RWPE2 (cell line): ENCODE data around the gene KMT2A.

Source experiments
- ATAC-seq: fragments of 200-7000 bp; cut with Tn5 transposase; 3 replicates; pipeline ENCODE4 v1.9.1; 2021; ENCODE audit warnings: low read depth
- DNase-seq: peaks from one replicate; pipeline ENCODE4 v3.0.0-alpha.2; 2020; ENCODE audit warnings: low spot score
- H3K27ac ChIP-seq: fragments of 450-650 bp; 2 replicates; pipeline ENCODE4 v1.5.1; 2017; ENCODE audit warnings: mild to moderate bottlenecking; ENCODE audit not compliant: poor library complexity, severe bottlenecking
- H3K27me3 ChIP-seq: fragments of 250-450 bp; sonication (Bioruptor Pico); 2 replicates; pipeline ENCODE4 v1.5.1; 2021; ENCODE audit warnings: mild to moderate bottlenecking, moderate library complexity; ENCODE audit not compliant: insufficient read depth, poor library complexity, severe bottlenecking
- H3K36me3 ChIP-seq: fragments of 250-450 bp; sonication (Bioruptor Pico); 2 replicates; pipeline ENCODE4 v1.5.1; 2020; ENCODE audit warnings: low read depth, mild to moderate bottlenecking, moderate library complexity
- H3K4me1 ChIP-seq: fragments of 250-450 bp; sonication (Bioruptor Pico); 2 replicates; pipeline ENCODE4 v1.5.1; 2021; ENCODE audit warnings: mild to moderate bottlenecking, moderate library complexity; ENCODE audit not compliant: insufficient read depth, poor library complexity, severe bottlenecking
- H3K4me3 ChIP-seq: fragments of 250-450 bp; sonication (Bioruptor Pico); 2 replicates; pipeline ENCODE4 v1.5.1; 2021; ENCODE audit warnings: mild to moderate bottlenecking, moderate library complexity; ENCODE audit not compliant: severe bottlenecking
- H3K9me3 ChIP-seq: fragments of 250-450 bp; sonication (Bioruptor Pico); 2 replicates; pipeline ENCODE4 v1.5.1; 2021; ENCODE audit warnings: mild to moderate bottlenecking, moderate library complexity; ENCODE audit not compliant: severe bottlenecking
- CTCF ChIP-seq: fragments of 450-650 bp; IDR thresholded peaks from one replicate; pipeline ENCODE4 v1.5.1; 2017; ENCODE audit warnings: mild to moderate bottlenecking, moderate library complexity; ENCODE audit not compliant: poor library complexity, severe bottlenecking

The KMT2A gene

GRCh38 chr11:118519549-118519948 lies 83.3 kb downstream of the KMT2A start:
- Histone ChIP-seq H3K36me3 (peaks cover 87% of the 10 kb centered on the region), H3K27me3 (no peaks in the 10 kb centered on the region), H3K4me1 (no peaks in the 10 kb centered on the region), H3K27ac (no peak overlapping the region), H3K9me3 (no peaks in the 10 kb centered on the region), H3K4me3 (no peak overlapping the region)
- no peak for TF ChIP-seq CTCF
- no peak for DNase-seq
- ATAC-seq, result no peak

DNA sequence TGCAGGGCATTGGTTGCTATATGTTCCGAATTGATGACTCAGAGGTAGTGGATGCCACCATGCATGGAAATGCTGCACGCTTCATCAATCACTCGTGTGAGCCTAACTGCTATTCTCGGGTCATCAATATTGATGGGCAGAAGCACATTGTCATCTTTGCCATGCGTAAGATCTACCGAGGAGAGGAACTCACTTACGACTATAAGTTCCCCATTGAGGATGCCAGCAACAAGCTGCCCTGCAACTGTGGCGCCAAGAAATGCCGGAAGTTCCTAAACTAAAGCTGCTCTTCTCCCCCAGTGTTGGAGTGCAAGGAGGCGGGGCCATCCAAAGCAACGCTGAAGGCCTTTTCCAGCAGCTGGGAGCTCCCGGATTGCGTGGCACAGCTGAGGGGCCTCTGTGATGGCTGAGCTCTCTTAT lies 85.6 kb downstream of the KMT2A start:
- Histone ChIP-seq H3K4me1 (no peaks in the 10 kb centered on the region), H3K27me3 (no peaks in the 10 kb centered on the region), H3K4me3 (no peak overlapping the region), H3K36me3 (peaks cover 65% of the 10 kb centered on the region), H3K27ac (no peak overlapping the region), H3K9me3 (no peaks in the 10 kb centered on the region)
- ATAC-seq (no peak; the same call in 2 of the 3 replicates), DNase-seq (no peak)
- no peak for TF ChIP-seq CTCF

- Histone ChIP-seq H3K9me3 (no peaks in the 10 kb centered on the region), H3K4me3 (no peak overlapping the region), H3K27ac (no peak overlapping the region), H3K36me3 (peaks cover 61% of the 10 kb centered on the region), H3K27me3 (no peaks in the 10 kb centered on the region), H3K4me1 (no peaks in the 10 kb centered on the region)
- ATAC-seq, result peak; percentile 68; the same call in 2 of the 3 replicates
- no peak for DNase-seq
- TF ChIP-seq CTCF, result peak; percentile 45
Measured at GRCh38 chr11:118522571-118523072, 86.3 kb downstream of the KMT2A start.

DNA sequence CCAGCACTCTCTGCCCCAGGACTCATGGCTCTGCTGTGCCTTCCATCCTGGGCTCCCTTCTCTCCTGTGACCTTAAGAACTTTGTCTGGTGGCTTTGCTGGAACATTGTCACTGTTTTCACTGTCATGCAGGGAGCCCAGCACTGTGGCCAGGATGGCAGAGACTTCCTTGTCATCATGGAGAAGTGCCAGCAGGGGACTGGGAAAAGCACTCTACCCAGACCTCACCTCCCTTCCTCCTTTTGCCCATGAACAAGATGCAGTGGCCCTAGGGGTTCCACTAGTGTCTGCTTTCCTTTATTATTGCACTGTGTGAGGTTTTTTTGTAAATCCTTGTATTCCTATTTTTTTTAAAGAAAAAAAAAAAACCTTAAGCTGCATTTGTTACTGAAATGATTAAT lies 88.1 kb downstream of the KMT2A start:
- no peak for TF ChIP-seq CTCF
- Histone ChIP-seq H3K27me3 (no peaks in the 10 kb centered on the region), H3K27ac (no peak overlapping the region), H3K4me3 (no peak overlapping the region), H3K4me1 (no peaks in the 10 kb centered on the region), H3K36me3 (peaks cover 46% of the 10 kb centered on the region), H3K9me3 (no peaks in the 10 kb centered on the region)
- ATAC-seq (no peak), DNase-seq (no peak)

DNA sequence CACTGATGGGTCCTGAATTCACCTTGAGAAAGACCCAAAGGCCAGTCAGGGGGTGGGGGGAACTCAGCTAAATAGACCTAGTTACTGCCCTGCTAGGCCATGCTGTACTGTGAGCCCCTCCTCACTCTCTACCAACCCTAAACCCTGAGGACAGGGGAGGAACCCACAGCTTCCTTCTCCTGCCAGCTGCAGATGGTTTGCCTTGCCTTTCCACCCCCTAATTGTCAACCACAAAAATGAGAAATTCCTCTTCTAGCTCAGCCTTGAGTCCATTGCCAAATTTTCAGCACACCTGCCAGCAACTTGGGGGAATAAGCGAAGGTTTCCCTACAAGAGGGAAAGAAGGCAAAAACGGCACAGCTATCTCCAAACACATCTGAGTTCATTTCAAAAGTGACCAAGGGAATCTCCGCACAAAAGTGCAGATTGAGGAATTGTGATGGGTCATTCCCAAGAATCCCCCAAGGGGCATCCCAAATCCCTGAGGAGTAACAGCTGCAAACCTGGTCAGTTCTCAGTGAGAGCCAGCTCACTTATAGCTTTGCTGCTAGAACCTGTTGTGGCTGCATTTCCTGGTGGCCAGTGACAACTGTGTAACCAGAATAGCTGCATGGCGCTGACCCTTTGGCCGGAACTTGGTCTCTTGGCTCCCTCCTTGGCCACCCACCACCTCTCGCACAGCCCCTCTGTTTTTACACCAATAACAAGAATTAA lies 88.6 kb downstream of the KMT2A start:
- Histone ChIP-seq H3K4me1 (peaks cover 5% of the 10 kb centered on the region), H3K4me3 (no peak overlapping the region), H3K27me3 (no peaks in the 10 kb centered on the region), H3K36me3 (peaks cover 40% of the 10 kb centered on the region), H3K9me3 (no peaks in the 10 kb centered on the region), H3K27ac (no peak overlapping the region)
- no peak for ATAC-seq
- no peak for DNase-seq
- TF ChIP-seq CTCF, result no peak
